Skeletal muscle tissue (tissue), 4 donors: ENCODE data around the gene APRT. TPM values are rescaled to one million over a fixed set of nuclear protein-coding genes. Genes with fewer than 3 reads are reported as not detected.
A peak's percentile ranks its signal among the peaks of the same experiment; 100 is the strongest.
"Not testable (repeated sequence)": the region's sequence is repeated elsewhere in the genome, so short reads cannot be mapped to it uniquely, and the experiment has no call there.

Experiments
- H3K27ac ChIP-seq: one replicate; pipeline ENCODE4 v1.7.0; 2013; ENCODE audit warnings: mild to moderate bottlenecking, low read depth, low read length, inconsistent platforms
- H3K27me3 ChIP-seq, 3 donors: one replicate each; pipeline ENCODE4 v1.7.0; 2013; ENCODE audit warnings: low read length in 3 of 3; ENCODE audit not compliant: control insufficient read depth in 3 of 3, insufficient read depth in 3 of 3
- H3K36me3 ChIP-seq, 3 donors: one replicate each; pipeline ENCODE4 v1.7.0; 2013; ENCODE audit warnings: low read length in 3 of 3; ENCODE audit not compliant: control insufficient read depth in 3 of 3, insufficient read depth in 3 of 3
- H3K4me1 ChIP-seq, 3 donors: one replicate each; pipeline ENCODE4 v1.7.0; 2013; ENCODE audit warnings: low read length in 3 of 3, mild to moderate bottlenecking in 3 of 3; ENCODE audit not compliant: control insufficient read depth in 3 of 3, insufficient read depth in 3 of 3
- H3K4me3 ChIP-seq, 3 donors: one replicate each; pipeline ENCODE4 v1.7.0; 2013; ENCODE audit warnings: low read length in 3 of 3
- H3K9ac ChIP-seq, 3 donors: one replicate each; pipeline ENCODE4 v1.7.0; 2013; ENCODE audit warnings: low read length in 3 of 3, mild to moderate bottlenecking in 3 of 3, moderate library complexity in 2 of 3, low read depth in 1 of 3
- H3K9me3 ChIP-seq, 3 donors: one replicate each; pipeline ENCODE4 v1.7.0; 2013; ENCODE audit warnings: low read length in 3 of 3; ENCODE audit not compliant: control insufficient read depth in 3 of 3
- total RNA-seq: library from RNA; depleted of rRNA; stranded (reverse); fragments of >200 nt; gene quantifications from one replicate; pipeline ENCODE4 v1.2.3, GENCODE V29; 2014
- donor health status: Osteomylitis.

Gene APRT
- total RNA-seq, 1 donor from 2014 or later: 41.8 TPM

GRCh38 chr16:88790312-88791211 lies 21.2 kb downstream of the APRT start:
- no peaks in the 10 kb centered on the region for H3K9me3 ChIP-seq
- no peak overlapping the region for H3K4me3 ChIP-seq
- no peak overlapping the region for H3K27ac ChIP-seq
- H3K27me3 ChIP-seq: peaks cover 33 to 37% (median 33%) of the 10 kb centered on the region in 3 donors
- peaks cover 0 to 3% (median 0%) of the 10 kb centered on the region in 3 donors for H3K4me1 ChIP-seq
- no peak overlapping the region for H3K9ac ChIP-seq
- no peaks in the 10 kb centered on the region for H3K36me3 ChIP-seq

- H3K4me1 ChIP-seq: peaks cover 0 to 4% (median 0%) of the 10 kb centered on the region in 3 donors
- H3K9ac ChIP-seq: no peak overlapping the region
- no peaks in the 10 kb centered on the region for H3K9me3 ChIP-seq
- H3K27ac ChIP-seq: no peak overlapping the region
- no peaks in the 10 kb centered on the region for H3K36me3 ChIP-seq
- H3K4me3 ChIP-seq: no peak overlapping the region
- H3K27me3 ChIP-seq: peaks cover 33 to 37% (median 34%) of the 10 kb centered on the region in 3 donors
These were observed 22.1 kb downstream of the APRT start for GRCh38 chr16:88789594-88789993.

GRCh38 chr16:88788749-88789148 lies 23.0 kb downstream of the APRT start:
- peaks cover 33 to 37% (median 35%) of the 10 kb centered on the region in 3 donors for H3K27me3 ChIP-seq
- not testable (repeated sequence) for H3K9me3 ChIP-seq, H3K27ac ChIP-seq, H3K4me1 ChIP-seq, H3K36me3 ChIP-seq, H3K4me3 ChIP-seq, H3K9ac ChIP-seq

- Histone ChIP-seq H3K9ac (no peak overlapping the region), H3K36me3 (no peaks in the 10 kb centered on the region), H3K4me1 (peaks cover 7 to 10% (median 10%) of the 10 kb centered on the region in 3 donors), H3K27me3 (peaks cover 25 to 36% (median 26%) of the 10 kb centered on the region in 3 donors), H3K27ac (no peak overlapping the region), H3K9me3 (no peaks in the 10 kb centered on the region), H3K4me3 (no peak overlapping the region)
These were observed 24.0 kb downstream of the APRT start for GRCh38 chr16:88787579-88788314.

GRCh38 chr16:88785106-88785924 lies 26.4 kb downstream of the APRT start, which contains the start of gene PIEZO1:
Gene PIEZO1, minus strand, starts transcription at chr16:88785220. Its CDS starts 256 bp downstream, at chr16:88784964.
- H3K4me1 ChIP-seq: peaks cover 10 to 33% (median 13%) of the 10 kb centered on the region in 3 donors
- peak within 1 kb of the TSS in 2 of 3 donors; percentile 61 to 67 for H3K4me3 ChIP-seq
- peak within 1 kb of the TSS; percentile 20 to 53 (median 50) for H3K9ac ChIP-seq
- H3K36me3 ChIP-seq: no peaks in the 10 kb centered on the region
- peak within 1 kb of the TSS; percentile 60 for H3K27ac ChIP-seq
- H3K27me3 ChIP-seq: peaks cover 7 to 22% (median 8%) of the 10 kb centered on the region in 3 donors
- no peaks in the 10 kb centered on the region for H3K9me3 ChIP-seq

GRCh38 chr16:88784856-88785105 lies 26.9 kb downstream of the APRT start:
- H3K36me3 ChIP-seq: no peaks in the 10 kb centered on the region
- no peaks in the 10 kb centered on the region for H3K9me3 ChIP-seq
- peaks cover 14 to 38% (median 18%) of the 10 kb centered on the region in 3 donors for H3K4me1 ChIP-seq
- peak overlapping the region in 1 of 3 donors; percentile 50 for H3K9ac ChIP-seq
- peak overlapping the region; percentile 7 for H3K27ac ChIP-seq
- H3K27me3 ChIP-seq: peaks cover 5 to 21% (median 7%) of the 10 kb centered on the region in 3 donors
- H3K4me3 ChIP-seq: peak overlapping the region in 1 of 3 donors; percentile 61

GRCh38 chr16:88784074-88784855 lies 27.5 kb downstream of the APRT start:
- Histone ChIP-seq H3K27ac (peak overlapping the region; percentile 60), H3K36me3 (no peaks in the 10 kb centered on the region), H3K4me1 (peaks cover 19 to 43% (median 23%) of the 10 kb centered on the region in 3 donors), H3K9me3 (no peaks in the 10 kb centered on the region), H3K27me3 (peaks cover under 1 to 24% (median 7%) of the 10 kb centered on the region in 3 donors), H3K4me3 (peak overlapping the region in 2 of 3 donors; percentile 52 to 61), H3K9ac (peak overlapping the region; percentile 20 to 53 (median 50))

GRCh38 chr16:88783391-88784073 lies 28.2 kb downstream of the APRT start:
- H3K4me1 ChIP-seq: peaks cover 20 to 44% (median 24%) of the 10 kb centered on the region in 3 donors
- peak overlapping the region; percentile 4 to 45 (median 25) for H3K9ac ChIP-seq
- peak overlapping the region in 2 of 3 donors; percentile 30 to 61 for H3K4me3 ChIP-seq
- no peaks in the 10 kb centered on the region for H3K36me3 ChIP-seq
- peaks cover 0 to 24% (median 11%) of the 10 kb centered on the region in 3 donors for H3K27me3 ChIP-seq
- peak overlapping the region; percentile 60 for H3K27ac ChIP-seq
- H3K9me3 ChIP-seq: no peaks in the 10 kb centered on the region
